Activated CD8-positive, alpha-beta memory T cell treated with anti-CD3 and anti-CD28 coated beads for 24 hours (primary cell): ENCODE measurements around the gene HK1.
"Not testable (repeated sequence)": the region's sequence is repeated elsewhere in the genome, so short reads cannot be mapped to it uniquely, and the experiment has no call there.

Experiments used
- DNase-seq: peaks from one replicate; pipeline ENCODE4 v3.0.0-alpha.2; 2020

HK1 gene

DNA sequence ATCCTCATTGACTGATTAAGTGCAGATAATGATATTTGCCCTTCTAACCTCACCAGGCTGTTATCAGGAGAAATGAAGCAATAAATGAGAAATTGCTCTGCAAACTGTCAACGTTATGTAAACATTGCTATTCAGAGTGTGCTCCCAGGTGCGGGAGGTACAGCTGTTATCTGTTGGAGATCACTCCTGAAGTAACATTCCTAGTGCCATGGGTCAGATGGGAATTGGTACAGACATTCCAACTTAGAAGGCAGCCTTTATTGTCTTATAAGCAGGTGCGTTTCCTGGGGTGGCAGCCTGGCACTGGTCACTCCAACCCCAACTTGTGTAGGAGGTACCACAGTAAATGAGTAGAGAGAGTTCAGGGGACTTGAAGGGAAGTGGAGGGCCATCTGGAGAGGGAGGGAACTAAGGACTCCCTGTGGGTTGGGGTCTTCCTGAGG is 36.8 kb downstream of the HK1 start:
- no peak for DNase-seq

DNA sequence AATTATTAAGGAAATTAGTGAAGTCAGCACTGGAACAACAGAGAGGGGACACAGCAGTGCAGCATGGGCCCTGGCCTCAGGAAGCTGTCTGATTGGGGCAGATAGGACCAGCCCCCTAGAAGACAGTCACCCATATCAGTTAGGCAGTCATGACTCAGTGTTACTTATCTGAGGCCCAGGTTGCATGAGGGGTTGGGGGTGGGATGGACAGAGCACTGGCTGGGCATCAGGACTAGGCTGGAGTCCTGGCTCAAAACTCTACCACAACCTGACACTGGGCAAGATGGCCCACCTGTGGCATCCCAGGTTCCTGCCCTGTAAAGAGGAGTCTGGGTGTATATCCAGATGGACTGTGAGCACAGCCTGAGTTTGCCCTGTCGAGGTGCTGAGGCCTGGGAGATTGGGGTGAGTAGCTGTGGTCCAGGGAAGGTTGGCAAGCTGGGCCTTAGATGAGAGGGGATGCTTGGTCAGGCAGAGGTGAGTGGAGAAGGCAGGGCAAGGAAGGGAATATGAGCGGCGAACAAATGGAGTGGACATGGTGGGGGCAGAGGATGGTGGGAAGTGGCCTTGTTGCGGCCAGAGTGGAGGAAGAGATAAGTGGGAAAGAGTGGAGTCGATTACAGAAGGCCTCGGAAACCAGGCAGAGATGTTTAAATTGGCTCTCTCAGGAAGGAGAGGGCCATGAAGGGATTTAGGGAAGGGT is 37.5 kb downstream of the HK1 start:
- DNase-seq: no peak

DNA sequence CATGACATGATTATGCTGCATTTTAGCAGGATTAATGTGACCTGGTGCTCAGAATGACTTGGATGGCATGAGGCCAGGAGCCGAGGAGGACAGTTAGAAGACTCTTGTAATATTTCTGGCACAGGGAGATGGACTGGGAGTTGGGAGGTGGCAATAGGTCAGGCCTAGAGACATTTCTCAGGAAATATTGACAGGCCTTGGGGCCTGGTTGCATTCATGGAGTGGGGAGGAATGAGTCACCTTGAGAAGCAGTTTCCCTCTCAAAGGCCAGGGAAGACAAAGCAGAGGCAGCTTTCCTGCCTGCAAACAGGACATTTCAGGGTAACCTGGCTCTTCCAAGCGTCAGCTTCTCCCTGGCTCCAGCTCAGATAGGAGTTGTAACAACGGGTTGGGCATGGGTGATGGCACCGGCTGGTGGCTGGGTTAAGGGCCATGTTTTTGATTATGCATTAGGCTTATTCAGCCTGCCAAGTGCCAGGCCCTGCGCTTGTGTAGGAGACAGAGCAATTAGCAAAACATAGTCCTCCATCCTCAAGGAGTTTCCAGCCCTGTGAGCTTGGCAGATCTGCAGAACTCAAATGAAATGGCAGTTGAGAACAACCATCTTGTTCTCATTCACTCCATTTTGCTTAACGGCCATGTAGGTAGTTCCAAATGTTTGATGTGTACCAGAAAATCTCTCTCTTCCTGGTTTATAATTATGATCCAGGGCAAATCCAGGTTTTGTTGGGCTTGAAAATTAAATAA is 38.2 kb downstream of the HK1 start:
- DNase-seq: no peak

DNA sequence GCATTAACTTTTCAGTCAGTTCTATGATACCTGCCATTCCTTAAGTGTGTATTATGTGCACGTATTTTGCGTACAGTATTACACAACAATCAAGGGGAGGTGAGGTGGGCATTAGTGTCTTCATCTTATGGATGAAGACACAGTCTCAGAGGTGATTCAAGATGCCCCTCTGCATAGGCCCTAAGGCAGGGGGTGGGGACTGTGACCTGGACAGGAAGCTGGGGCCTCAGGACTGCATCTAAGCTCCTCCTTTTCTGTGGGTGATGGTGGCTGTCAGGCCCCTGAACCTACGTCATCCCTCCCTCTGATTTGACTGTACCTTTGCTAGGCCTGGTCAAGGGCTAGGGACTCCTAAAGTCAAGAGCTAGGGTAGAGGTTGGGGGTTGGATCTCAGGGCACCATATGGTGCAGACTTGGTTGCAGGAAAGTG is 38.9 kb downstream of the HK1 start:
- DNase-seq: peak; percentile 62

DNA sequence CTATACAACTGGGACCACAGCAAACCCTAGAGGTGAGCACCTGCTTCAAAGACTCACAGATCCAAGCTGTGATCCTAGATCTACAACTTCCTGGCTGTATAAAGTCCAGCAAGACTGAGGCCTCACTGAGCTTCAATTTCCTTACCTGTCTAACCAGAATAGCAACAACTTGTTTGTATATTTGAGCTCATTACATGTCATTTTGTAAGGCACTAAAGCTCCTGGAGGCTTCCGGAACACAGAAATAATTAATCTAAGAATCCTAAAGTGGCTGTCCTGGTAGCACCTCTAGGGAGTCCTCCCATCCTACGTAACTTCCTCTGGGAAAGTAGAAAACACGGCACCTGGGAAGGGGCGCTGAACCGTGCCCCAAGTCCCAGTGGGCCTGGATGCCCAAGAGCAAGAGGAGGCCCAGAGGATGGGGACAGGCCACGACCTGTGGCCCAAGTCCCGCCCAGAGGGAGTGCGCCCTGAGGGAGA is 39.4 kb downstream of the HK1 start:
- no peak for DNase-seq

DNA sequence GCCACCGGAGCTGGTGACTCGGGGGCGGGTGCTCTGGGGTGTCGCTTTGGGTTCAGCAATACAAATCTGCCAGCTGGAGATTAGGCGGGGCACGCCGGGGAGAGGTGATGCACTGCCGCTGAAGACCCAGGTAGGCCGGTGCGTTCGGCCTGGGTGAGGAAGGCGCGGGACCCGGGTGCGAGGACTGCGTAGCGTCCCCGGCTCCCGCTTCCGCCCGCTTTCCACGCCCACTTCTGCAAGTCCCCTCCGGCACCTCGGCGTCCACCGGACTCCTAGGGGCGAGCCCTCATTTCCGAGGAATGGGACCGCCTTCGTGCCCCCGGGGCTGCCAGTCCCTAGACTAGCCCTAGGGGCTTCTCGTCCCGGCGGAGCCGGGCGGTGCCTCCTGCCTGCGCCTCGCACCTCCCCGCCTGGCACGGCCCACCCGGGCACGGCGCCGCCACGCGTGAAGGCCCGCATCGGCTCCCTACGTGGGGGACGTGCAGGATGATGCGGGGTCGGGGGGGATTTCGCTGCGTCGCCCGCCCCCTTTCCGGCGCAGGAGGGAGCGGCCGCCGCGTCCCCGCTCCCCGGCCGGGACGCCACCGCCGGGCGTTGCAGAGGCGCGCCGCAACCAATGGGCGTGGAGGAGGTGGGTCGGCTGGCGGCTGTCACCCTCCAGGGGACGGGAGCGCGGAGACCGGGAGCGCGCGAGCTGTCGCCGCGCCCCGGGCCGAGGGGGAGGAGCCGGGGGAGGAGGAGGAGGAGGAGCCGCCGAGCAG is 40.0 kb downstream of the HK1 start:
- DNase-seq: peak; percentile 94

DNA sequence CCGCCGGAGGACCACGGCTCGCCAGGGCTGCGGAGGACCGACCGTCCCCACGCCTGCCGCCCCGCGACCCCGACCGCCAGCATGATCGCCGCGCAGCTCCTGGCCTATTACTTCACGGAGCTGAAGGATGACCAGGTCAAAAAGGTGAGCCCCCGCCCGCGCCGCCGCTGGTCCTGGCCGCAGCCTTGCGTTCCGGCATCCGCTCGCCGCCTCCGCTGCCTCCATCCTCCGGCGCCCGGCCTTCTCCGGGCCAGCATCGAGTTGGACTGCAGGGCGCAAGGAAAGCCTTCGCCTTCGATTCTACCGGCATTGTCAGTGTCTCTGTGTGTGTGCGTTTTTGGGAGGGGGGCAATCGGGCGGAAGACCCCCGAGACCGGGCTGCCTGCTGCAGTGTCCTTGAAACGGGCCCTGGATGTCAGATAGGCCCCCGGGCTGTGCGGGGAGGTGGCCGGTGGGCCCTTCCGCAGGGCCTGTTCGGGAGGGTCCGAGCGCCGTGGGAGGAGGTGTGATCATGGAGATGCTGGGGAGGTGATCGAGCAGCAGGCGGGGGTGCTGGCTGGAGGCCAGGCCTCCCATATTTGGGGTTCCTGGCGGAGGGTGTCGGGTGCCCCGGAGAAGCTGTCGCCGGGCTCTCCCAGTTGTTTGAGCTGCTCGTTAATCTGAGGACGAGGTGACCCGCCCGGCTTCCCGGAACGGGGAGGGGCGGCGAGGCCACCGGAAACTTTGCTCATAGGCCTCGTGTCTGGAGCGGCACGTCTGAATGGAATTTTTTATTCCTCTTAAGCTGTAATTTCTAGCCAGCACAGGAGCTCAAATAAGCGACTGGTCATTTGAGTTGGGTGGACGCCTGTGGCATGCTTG is 40.8 kb downstream of the HK1 start:
- DNase-seq: peak; percentile 88

DNA sequence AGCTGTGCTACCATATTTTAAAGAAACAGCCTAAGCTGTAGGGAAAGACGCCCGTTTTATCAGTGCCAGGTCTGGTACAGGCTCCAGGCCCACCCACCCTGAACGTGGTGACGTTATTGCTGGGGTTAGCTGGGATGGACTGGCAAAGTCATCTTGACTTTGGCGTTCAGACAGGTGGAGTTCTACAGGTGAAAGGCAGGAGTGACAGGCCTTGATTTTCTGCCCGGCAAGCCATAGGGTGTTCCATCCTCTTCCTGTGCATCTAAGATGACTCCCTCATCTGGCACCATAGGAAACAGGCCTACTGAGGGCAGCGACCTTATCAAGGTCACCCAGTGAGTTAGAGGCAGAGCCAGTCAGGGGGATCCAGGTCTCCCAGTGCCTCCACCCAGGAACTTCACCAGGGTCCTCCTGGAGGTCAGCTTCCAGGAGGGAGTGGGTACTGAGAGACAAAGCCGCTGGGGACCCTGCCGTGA is 41.6 kb downstream of the HK1 start:
- peak; percentile 69 for DNase-seq

DNA sequence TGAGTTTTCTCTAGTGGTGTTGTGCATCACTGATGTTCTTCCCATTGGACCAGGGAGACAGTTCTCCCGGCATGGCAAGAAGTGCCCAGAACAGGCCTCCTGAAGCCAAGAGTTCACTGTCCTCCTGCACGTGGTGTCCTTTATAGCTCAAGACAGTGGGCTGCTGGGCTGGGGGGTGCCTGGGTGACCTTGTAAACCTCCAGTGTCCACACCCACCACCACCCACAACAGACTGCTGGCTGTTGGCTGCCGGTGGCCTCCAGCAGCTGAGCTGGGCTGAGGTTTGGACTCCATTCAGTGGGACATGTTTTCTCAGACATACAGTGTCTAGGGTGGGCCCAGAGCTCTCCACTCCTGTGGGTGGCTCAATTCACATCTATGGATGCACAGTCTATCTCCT is 42.2 kb downstream of the HK1 start:
- no peak for DNase-seq

DNA sequence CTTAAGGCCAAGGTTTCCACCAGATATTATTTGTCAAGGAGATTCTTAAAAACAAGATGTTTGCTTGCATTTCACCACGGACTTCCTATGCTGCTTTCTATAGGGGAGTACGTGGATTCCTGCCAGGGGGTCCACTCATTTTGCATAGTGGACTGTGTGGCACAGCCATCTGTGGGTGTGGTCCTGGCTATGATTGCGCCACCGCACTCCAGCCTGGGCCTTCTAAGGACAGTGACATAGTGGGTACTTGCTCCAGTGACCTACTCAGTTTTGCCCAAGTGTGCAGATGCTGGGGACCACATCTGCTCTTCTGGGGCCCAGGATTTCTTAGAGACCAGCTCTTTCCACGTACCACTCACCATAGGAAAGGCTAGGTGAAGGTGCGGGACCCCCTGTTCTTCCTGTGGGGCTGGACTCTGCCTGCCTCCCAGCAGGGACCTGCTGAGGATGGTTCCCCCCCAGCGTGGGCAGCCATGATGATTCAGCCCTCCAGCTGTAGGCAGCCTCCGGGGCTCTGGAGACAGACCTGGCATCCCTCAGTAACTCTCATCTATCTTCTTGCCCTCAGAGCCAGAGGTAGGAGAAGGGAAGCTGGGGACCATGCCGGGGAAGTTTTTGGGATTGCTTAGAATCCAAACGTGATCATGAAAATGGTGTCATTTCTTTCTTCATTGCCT is 42.9 kb downstream of the HK1 start:
- DNase-seq: no peak

DNA sequence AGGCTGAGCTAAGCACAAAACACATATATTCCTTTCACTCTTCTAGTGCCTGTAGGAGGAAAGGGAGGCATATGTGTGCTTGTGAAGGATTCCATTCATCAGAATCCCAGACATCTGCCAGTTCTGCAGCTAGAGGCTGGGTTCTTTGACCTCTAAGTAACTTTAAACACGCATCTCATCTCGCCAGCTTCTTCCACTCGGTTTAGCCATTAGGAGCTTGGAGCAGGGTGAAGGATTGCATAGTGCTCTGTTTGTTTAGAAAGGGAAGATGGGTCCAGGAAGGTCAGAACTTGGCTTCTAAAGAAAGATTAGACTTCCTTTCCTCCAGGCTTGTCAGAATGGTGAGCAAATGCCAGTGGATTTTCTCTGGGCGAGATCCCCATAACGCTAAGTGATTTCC is 43.6 kb downstream of the HK1 start:
- no peak for DNase-seq

DNA sequence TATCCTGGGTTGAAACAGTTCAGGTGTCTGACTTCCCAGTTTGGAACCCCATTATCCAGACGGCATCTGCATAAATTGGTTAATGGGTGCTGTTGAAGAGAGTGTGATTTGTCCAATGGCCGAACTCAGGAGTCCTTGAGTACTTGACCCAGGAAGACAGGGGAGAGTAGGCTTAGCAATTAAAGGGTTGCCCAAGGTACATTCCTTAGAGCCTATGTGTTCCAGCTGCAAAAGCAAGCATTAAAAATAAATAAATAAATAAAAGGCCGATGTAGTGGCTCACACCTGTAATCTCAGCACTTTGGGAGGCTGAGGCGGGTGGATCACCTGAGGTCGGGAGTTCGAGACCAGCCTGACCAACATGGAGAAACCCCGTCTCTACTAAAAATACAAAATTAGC is 44.0 kb downstream of the HK1 start:
- DNase-seq: not testable (repeated sequence)

DNA sequence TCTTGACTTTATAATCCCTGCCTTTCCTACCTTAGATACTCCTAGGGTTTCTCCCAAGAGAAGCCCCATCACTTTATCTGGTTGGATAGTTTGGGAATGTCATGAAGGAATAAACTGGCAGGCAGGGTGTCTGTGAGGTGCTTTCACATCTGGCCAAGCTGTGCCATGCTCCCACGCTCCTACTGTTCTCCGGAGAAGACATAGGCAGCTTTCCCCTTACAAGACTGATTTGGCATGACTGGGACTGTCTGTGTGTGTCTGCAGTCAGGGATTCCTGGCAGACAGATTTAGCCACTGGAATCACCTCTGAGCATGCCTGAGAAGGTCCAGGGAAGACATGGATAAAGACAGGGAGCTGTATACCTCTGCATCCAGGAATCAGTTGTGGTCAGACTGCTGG is 45.3 kb downstream of the HK1 start:
- no peak for DNase-seq

DNA sequence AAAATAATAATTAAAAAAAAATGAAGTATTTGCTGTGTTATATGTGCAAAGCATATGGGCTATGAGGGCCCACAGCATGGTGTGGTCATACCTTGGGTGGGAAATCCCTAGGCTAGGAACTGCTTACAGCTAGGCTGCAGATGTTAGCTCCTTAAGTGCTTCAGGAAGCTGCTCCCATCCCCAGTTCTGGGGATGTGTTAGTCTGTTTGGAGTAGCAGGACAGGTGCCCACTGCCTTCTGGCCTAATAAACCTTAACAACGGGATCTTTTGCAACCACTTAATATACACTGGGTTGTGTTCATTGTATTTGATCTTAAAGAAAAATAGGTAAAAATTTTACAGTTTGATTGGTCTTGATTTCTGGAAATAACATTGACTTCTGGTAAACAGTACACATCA is 46.3 kb downstream of the HK1 start:
- no peak for DNase-seq

DNA sequence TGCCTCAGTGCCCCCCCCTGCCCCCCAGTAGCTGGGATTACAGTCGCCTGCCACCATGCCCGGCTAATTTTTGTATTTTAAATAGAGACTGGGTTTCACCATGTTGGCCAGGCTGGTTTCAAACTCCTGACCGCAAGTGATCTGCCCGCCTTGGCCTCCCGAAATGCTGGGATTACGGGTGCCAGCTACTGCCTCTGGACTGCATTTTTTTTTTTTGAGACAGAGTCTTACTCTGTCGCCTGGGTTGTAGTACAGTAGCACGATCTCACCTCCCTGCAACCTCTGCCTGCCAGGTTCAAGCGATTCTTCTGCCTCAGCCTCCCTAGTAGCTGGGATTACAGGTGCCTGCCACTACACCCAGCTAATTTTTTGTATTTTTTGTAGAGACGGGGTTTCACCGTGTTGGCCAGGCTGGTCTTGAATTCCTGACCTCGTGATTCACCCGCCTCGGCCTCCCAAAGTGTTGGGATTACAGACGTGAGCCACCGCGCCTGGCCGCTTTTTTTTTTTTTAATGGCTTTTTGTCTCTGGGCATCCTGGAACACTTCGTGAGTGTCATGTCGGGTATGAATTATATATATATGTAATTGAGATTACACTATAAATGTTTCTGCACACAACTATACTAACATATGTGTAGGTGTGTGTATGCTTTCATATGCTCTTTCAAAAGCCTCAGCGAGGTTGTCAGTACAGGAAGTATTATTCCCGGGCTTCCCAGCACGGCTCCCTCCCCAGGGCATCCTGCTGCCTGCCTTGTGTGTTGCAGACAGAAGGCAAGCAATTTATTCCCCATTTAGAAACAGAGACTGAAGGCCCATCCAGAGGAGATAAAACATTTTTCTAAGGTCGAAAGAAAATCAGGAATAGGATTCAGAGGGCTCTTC is 47.6 kb downstream of the HK1 start:
- not testable (repeated sequence) for DNase-seq

DNA sequence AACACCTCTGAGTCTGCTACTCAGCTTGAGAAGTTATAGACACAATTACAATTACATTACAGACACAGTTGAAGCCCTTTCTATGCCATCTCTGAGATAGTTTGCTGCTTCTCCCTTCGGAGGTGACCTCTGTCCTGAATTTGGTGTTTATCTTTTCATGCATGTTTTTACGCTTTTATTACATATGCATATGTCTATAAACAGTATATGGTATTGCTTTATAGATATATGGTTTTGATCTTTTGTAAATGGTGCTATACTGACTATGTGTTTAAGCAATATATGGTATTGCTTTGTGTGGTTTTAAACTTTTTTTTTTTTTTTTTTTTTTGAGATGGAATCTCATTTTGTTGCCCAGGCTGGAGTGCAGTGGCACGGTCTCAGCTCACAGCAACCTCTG is 48.4 kb downstream of the HK1 start:
- no peak for DNase-seq

DNA sequence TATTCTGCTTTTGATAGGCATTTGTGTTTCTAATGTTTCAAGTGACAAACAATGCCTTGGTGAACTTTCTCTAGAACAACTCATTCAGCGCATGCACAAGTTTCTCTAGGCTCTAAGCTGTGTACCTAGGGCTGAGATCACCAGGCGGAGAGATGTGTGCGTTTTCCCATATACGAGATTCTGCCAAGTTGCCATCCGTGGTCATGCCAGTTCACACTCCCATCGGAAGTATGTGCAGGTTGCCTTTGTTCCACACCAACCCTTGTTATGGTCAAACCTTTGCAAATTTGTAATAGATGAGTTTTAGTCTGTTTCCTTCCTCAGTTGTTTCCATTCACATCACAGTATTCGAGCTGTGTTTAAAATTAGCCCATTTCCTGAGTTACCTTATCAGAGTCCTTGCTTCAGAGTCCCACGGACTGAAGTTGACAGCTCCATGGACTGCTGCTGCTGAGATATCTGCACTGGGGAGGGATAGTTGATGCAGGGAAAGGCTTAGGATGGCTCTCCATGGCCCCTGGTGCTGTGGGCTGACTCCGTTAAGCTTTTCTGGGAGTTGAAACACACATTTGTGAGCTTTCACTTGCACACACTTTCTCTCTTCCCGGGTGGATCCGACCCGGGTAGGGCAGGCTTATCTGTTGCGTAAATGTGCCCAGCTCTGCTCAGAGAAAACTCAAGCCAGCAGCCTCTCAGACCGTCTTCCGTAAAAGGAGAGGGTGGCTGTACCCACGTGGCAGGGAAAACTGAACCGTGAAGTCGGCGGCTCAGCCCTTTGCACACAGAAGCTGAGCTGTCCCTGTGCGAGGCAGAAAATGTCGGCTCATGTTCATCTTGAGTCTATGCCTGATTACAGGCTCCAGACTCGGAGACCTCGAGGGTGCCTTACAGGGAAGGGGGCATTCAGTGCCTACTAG is 49.4 kb downstream of the HK1 start:
- peak; percentile 76 for DNase-seq

DNA sequence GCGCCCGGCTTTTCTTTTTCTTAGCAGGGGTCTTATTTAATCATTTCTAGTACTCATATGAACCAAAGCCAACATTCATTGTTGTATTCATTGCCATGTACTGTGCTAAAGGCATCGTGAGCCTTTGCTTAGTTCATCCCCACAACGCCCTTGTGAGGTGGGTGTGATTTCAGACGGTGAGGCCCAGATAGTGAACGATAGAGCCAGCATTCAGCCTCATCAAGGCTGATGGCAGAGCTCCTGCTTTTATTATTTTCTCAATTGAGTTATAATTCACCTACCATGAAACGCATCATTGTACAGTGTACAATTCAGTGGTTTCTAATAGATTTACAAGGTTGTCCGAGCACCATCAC is 50.1 kb downstream of the HK1 start:
- no peak for DNase-seq

DNA sequence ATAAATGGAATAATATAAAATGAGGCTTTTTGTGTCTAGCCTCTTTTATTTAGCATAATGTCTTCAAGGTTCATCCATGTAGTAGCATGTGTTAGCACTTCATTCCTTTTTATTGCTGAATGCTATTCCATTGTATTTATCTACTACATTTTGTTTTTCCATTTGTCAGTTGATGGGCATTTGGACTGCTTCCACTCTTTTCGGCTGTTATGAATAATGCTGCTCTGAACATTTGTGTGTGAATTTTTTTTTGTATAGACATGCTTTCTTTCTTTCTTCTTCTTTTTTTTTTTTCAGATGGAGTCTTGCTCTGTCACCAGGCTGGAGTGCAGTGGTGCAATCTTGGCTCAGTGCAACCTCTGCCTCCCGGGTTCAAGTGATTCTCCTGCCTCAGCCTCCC is 50.6 kb downstream of the HK1 start:
- not testable (repeated sequence) for DNase-seq

DNA sequence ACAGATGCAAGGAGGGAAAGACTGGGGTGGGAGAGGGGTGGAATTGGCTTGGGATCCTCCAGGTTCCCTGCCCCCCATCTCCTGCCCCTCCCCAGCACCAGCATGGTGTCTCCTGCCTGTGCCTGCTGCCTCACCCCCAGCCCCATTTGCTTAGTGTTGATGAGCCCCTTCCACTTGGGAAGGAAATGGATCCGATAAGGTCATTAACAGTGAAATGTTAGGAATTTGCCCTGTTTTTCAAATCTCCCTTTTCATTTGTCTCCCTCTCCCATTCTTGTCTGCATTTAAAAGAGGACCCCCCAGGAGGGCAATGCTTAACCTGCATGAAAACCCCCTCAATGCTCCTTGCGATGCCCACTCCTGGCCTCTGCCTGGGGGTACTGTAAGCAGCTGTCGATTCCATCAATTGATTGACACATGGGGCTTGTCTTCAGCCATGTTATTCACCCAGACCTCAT is 51.5 kb downstream of the HK1 start:
- DNase-seq: no peak
